Psoas muscle (tissue), 8 donors: ENCODE measurements around the gene WDR18. TPM values are rescaled to one million over a fixed set of nuclear protein-coding genes. Genes with fewer than 3 reads are reported as not detected.
A peak's percentile ranks its signal among the peaks of the same experiment; 100 is the strongest.

Source experiments
- ATAC-seq, 4 donors: fragments of 200-7000 bp; cut with Tn5 transposase; one replicate each; pipeline ENCODE4 v1.9.1; 2020; ENCODE audit warnings: moderate library complexity in 3 of 4, mild to moderate bottlenecking in 2 of 4
- DNase-seq, 2 donors: peaks; one replicate each; pipeline ENCODE4 v3.0.0-alpha.2; 2020
- H3K27ac ChIP-seq: fragments of 200-600 bp; one replicate; pipeline ENCODE4 v1.8.0; 2022
- H3K27me3 ChIP-seq, 3 donors: fragments of 200-600 bp in 1 of 3; one replicate each; pipeline versions ENCODE4 v1.6.1 to v1.8.0; 2013 to 2022; ENCODE audit warnings: low read length in 2 of 3, mild to moderate bottlenecking in 2 of 3, moderate library complexity in 1 of 3; ENCODE audit not compliant: insufficient read depth in 3 of 3
- H3K36me3 ChIP-seq, 2 donors: fragments of 200-600 bp in 1 of 2; one replicate each; pipeline versions ENCODE4 v1.6.1 to v1.8.0; 2013 to 2022; ENCODE audit warnings: low read depth in 1 of 2, mild to moderate bottlenecking in 1 of 2, moderate library complexity in 1 of 2; ENCODE audit not compliant: insufficient read depth in 1 of 2
- H3K4me1 ChIP-seq: fragments of 200-600 bp; one replicate; pipeline ENCODE4 v1.8.0; 2022
- H3K4me3 ChIP-seq: fragments of 200-600 bp; one replicate; pipeline ENCODE4 v1.8.0; 2022; ENCODE audit warnings: mild to moderate bottlenecking
- H3K9me3 ChIP-seq: fragments of 200-600 bp; one replicate; pipeline ENCODE4 v1.8.0; 2022
- CTCF ChIP-seq: fragments of 200-600 bp; IDR thresholded peaks from one replicate; pipeline ENCODE4 v1.8.0; 2022; ENCODE audit warnings: antibody characterized with exemption
- WGBS, 3 donors: extraction: QIAGEN DNeasy Blood & Tissue Kit; methylation state at CpG; one replicate each; pipeline versions ENCODE4 v1.1.6 to v1.1.7; 2013; 5-methylcytosine and 5-hydroxymethylcytosine counted together
- intact Hi-C, 2 donors: fragments of 100-400 bp; cut with DNase I; formaldehyde crosslinking; loops; one replicate each; pipeline versions ENCODE4 v1.11.0 to v1.14.2; 2022
- long read RNA-seq, 2 donors: library from polyadenylated mRNA; unstranded; transcript quantifications; one replicate each; pipeline ENCODE4 v2.0.0, GENCODE V29; 2021
- polyA plus RNA-seq, 3 donors: library from polyadenylated mRNA; stranded (reverse); fragments of 200-250 nt; gene quantifications; one replicate each; pipeline ENCODE4 v1.2.3, GENCODE V29; 2013
- total RNA-seq, 4 donors: library from RNA; stranded (reverse); fragmentation: NEBNext Ultra II Directional in 2 of 4; extraction: Animal tissue kit (Norgen Biotek cat#: 25700) in 2 of 4; gene quantifications; one replicate each; pipeline versions ENCODE4 v1.2.1 to v1.2.4, GENCODE V29; 2021 to 2023
- donor health status: healthy with polysubstance abuse.
- donor health status: DM: no; HTN: no; CAD: no; lungs with moderate emphysema.
- donor health status: Bipolar disorder and iron deficiency.
- donor health status: healthy.
- donor health status: DM: yes; HTN: yes; CAD: no.
- donor health status: DM: no; HTN: no; CAD: no.
- donor health status: DM: no; HTN: no; CAD: no.
- donor health status: DM: yes; HTN: yes; CAD: no.

WDR18 gene
- 10 to 100 TPM; 17.4 to 28.0 (median 20.3) TPM for total RNA-seq
- polyA plus RNA-seq = 10 to 100 TPM; 30.8 to 77.9 (median 39.0) TPM
- long read RNA-seq, donor 1, transcript WDR18-202 (10 exons, 1,608 nt) = major isoform, 13 of 24 reads
- long read RNA-seq, donor 1, partial matches to known transcripts = 5 of 24 reads
- long read RNA-seq, donor 1, other reads (novel, unspliced or antisense) = 3 of 24 reads
- long read RNA-seq, donor 2, transcript WDR18-202 (10 exons, 1,608 nt) = major isoform, 32 of 59 reads
- long read RNA-seq, donor 2, partial matches to known transcripts = 18 of 59 reads
- long read RNA-seq, donor 2, other reads (novel, unspliced or antisense) = 9 of 59 reads

- no peak for TF ChIP-seq CTCF
- no peaks in the 10 kb centered on the region for H3K9me3 ChIP-seq
- WGBS, 3 donors = 0 to 1% (median 1%) methylated on average over 70 to 78 of the region's 78 CpGs
- H3K27ac ChIP-seq = peak within 1 kb of the TSS; percentile 88
- intact Hi-C loops = loop anchor here (5.0 to 10.0 kb wide), 2 partner anchors 130 to 212 kb away; partner anchors contain the start of genes CFD (in 1 of the 2) and ELANE (in 1 of the 2)
- H3K36me3 ChIP-seq = peaks cover 0 to 30% of the 10 kb centered on the region in 2 donors
- ATAC-seq (peak; percentile 95 to 97 (median 96)), DNase-seq (peak; percentile 95 to 97)
- H3K4me1 ChIP-seq = peaks cover 10% of the 10 kb centered on the region
- peak within 1 kb of the TSS; percentile 82 for H3K4me3 ChIP-seq
- no peaks in the 10 kb centered on the region for H3K27me3 ChIP-seq
Observed at GRCh38 chr19:984165-984967, at the start of gene WDR18. Gene WDR18, plus strand, starts transcription at chr19:984345. Its CDS starts 9 bp downstream, at chr19:984354.

- Histone ChIP-seq H3K36me3 (no peaks in the 10 kb centered on the region), H3K27ac (peak overlapping the region; percentile 81), H3K4me1 (peaks cover 27% of the 10 kb centered on the region), H3K9me3 (no peaks in the 10 kb centered on the region), H3K27me3 (no peaks in the 10 kb centered on the region), H3K4me3 (peak overlapping the region; percentile 16)
- DNase-seq (peak; percentile 89 to 95), ATAC-seq (peak; percentile 96 to 98 (median 98))
- TF ChIP-seq CTCF = no peak
- intact Hi-C loops = no loop called here
- WGBS, 3 donors = 6 to 8% (median 8%) methylated on average over 29 to 31 of the region's 31 CpGs
Observed at GRCh38 chr19:934865-935479, 49.2 kb upstream of the WDR18 start.

GRCh38 chr19:936175-936546 is 48.0 kb upstream of the WDR18 start:
- 95 to 98% (median 97%) methylated on average over 10 of the region's 10 CpGs for WGBS, 3 donors
- Histone ChIP-seq H3K36me3 (no peaks in the 10 kb centered on the region), H3K27me3 (no peaks in the 10 kb centered on the region), H3K27ac (no peak overlapping the region), H3K4me3 (no peak overlapping the region), H3K9me3 (no peaks in the 10 kb centered on the region), H3K4me1 (peaks cover 34% of the 10 kb centered on the region)
- intact Hi-C loops = no loop called here
- TF ChIP-seq CTCF = no peak
- ATAC-seq = no peak
- no peak for DNase-seq

- peaks cover 37% of the 10 kb centered on the region for H3K4me1 ChIP-seq
- 92 to 95% (median 94%) methylated on average over 16 of the region's 16 CpGs for WGBS, 3 donors
Observed at GRCh38 chr19:937259-937694, 46.9 kb upstream of the WDR18 start.

More at GRCh38 chr19:937259-937694, 46.9 kb upstream of the WDR18 start:
- Histone ChIP-seq H3K36me3 (no peaks in the 10 kb centered on the region), H3K9me3 (no peaks in the 10 kb centered on the region), H3K27ac (no peak overlapping the region), H3K27me3 (peaks cover 0 to 1% (median 0%) of the 10 kb centered on the region in 3 donors), H3K4me3 (no peak overlapping the region)
- intact Hi-C loops = no loop called here
- ATAC-seq = no peak
- TF ChIP-seq CTCF = no peak
- no peak for DNase-seq
